Neural cell (in vitro differentiated cells): ENCODE results near the gene MYL4.

Experiments used
- EP300 ChIP-seq: fragments of 450-650 bp; conservative IDR thresholded peaks from 2 replicates; pipeline ENCODE4 v1.6.1; 2014; ENCODE audit warnings: antibody characterized with exemption, mild to moderate bottlenecking, moderate library complexity; ENCODE audit not compliant: poor library complexity, severe bottlenecking
- POLR2AphosphoS5 ChIP-seq: IDR thresholded peaks from 2 replicates; pipeline ENCODE4 v1.6.1; 2012
- REST ChIP-seq: IDR thresholded peaks from 2 replicates; pipeline ENCODE4 v1.6.1; 2012; ENCODE audit warnings: borderline replicate concordance
- TF ChIP-seq, protein P1 (sequence below): fragments of 450-650 bp; IDR thresholded peaks from 2 replicates; pipeline ENCODE4 v1.5.1; 2014; ENCODE audit warnings: antibody characterized with exemption, mild to moderate bottlenecking, moderate library complexity; ENCODE audit not compliant: poor library complexity, severe bottlenecking

GRCh38 chr17:47203984-47204721, 5.0 kb upstream of the MYL4 start:
- TF ChIP-seq, protein P1, sequence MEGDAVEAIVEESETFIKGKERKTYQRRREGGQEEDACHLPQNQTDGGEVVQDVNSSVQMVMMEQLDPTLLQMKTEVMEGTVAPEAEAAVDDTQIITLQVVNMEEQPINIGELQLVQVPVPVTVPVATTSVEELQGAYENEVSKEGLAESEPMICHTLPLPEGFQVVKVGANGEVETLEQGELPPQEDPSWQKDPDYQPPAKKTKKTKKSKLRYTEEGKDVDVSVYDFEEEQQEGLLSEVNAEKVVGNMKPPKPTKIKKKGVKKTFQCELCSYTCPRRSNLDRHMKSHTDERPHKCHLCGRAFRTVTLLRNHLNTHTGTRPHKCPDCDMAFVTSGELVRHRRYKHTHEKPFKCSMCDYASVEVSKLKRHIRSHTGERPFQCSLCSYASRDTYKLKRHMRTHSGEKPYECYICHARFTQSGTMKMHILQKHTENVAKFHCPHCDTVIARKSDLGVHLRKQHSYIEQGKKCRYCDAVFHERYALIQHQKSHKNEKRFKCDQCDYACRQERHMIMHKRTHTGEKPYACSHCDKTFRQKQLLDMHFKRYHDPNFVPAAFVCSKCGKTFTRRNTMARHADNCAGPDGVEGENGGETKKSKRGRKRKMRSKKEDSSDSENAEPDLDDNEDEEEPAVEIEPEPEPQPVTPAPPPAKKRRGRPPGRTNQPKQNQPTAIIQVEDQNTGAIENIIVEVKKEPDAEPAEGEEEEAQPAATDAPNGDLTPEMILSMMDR, result no peak
- TF ChIP-seq POLR2AphosphoS5, result no peak
- no peak for TF ChIP-seq REST
- TF ChIP-seq EP300, result no peak
